H9 (cell line): ENCODE measurements around the gene IMMP2L. TPM values are rescaled to one million over a fixed set of nuclear protein-coding genes. Genes with fewer than 3 reads are reported as not detected.
"Not testable (repeated sequence)": the region's sequence is repeated elsewhere in the genome, so short reads cannot be mapped to it uniquely, and the experiment has no call there.

Source experiments
- DNase-seq: peaks from one replicate; pipeline ENCODE4 v3.0.0-alpha.2; 2017
- H2AFZ ChIP-seq: one replicate; pipeline ENCODE4 v1.6.1; 2013; ENCODE audit warnings: mild to moderate bottlenecking, low read length, control low read depth, moderate library complexity
- H2AK5ac ChIP-seq: 2 replicates; pipeline ENCODE4 v1.6.1; 2013; ENCODE audit warnings: low read length, control low read depth, mixed read lengths; ENCODE audit not compliant: insufficient read length
- H2BK120ac ChIP-seq: one replicate; pipeline ENCODE4 v1.6.1; 2013; ENCODE audit warnings: low read depth, mild to moderate bottlenecking, low read length, control low read depth, inconsistent platforms; ENCODE audit not compliant: poor library complexity, severe bottlenecking
- H2BK12ac ChIP-seq: 2 replicates; pipeline ENCODE4 v1.6.1; 2013; ENCODE audit warnings: low read length, control low read depth, mixed read lengths, low read depth; ENCODE audit not compliant: insufficient read length
- H2BK15ac ChIP-seq: 2 replicates; pipeline ENCODE4 v1.6.1; 2013; ENCODE audit warnings: low read depth, low read length, control low read depth
- H2BK20ac ChIP-seq: one replicate; pipeline ENCODE4 v1.6.1; 2013; ENCODE audit warnings: low read depth, mild to moderate bottlenecking, low read length, control low read depth, inconsistent platforms; ENCODE audit not compliant: poor library complexity, severe bottlenecking
- H2BK5ac ChIP-seq: 2 replicates; pipeline ENCODE4 v1.6.1; 2013; ENCODE audit warnings: low read length, control low read depth, mixed read lengths; ENCODE audit not compliant: insufficient read length
- H3K14ac ChIP-seq: 2 replicates; pipeline ENCODE4 v1.6.1; 2013; ENCODE audit warnings: low read length, control low read depth; ENCODE audit not compliant: insufficient read depth
- H3K18ac ChIP-seq: 2 replicates; pipeline ENCODE4 v1.6.1; 2013; ENCODE audit warnings: low read depth, mild to moderate bottlenecking, mixed read lengths, low read length, control low read depth; ENCODE audit not compliant: insufficient read length
- H3K23ac ChIP-seq: 2 replicates; pipeline ENCODE4 v1.6.1; 2013; ENCODE audit warnings: low read length, control low read depth, mixed read lengths, low read depth; ENCODE audit not compliant: insufficient read length
- H3K23me2 ChIP-seq: 2 replicates; pipeline ENCODE4 v1.6.1; 2013; ENCODE audit warnings: low read depth, mild to moderate bottlenecking, mixed read lengths, low read length, control low read depth; ENCODE audit not compliant: insufficient read length, poor library complexity, severe bottlenecking
- H3K27ac ChIP-seq: 2 replicates; pipeline ENCODE4 v1.5.1; 2013; ENCODE audit warnings: low read length, control low read depth, mixed read lengths, low read depth; ENCODE audit not compliant: insufficient read length
- H3K27me3 ChIP-seq: 2 replicates; pipeline ENCODE4 v1.6.1; 2013; ENCODE audit warnings: low read length, control low read depth, inconsistent platforms; ENCODE audit not compliant: insufficient read depth
- H3K4ac ChIP-seq: 2 replicates; pipeline ENCODE4 v1.6.1; 2013; ENCODE audit warnings: low read depth, mild to moderate bottlenecking, control low read depth, inconsistent platforms, low read length, moderate library complexity
- H3K4me1 ChIP-seq: 2 replicates; pipeline ENCODE4 v1.6.1; 2013; ENCODE audit warnings: low read length, control low read depth, inconsistent platforms; ENCODE audit not compliant: insufficient read depth
- H3K4me2 ChIP-seq: 2 replicates; pipeline ENCODE4 v1.6.1; 2013; ENCODE audit warnings: low read length, control low read depth, mixed read lengths; ENCODE audit not compliant: insufficient read length, insufficient read depth
- H3K56ac ChIP-seq: 2 replicates; pipeline ENCODE4 v1.6.1; 2013; ENCODE audit warnings: low read depth, mild to moderate bottlenecking, mixed read lengths, low read length, control low read depth; ENCODE audit not compliant: insufficient read length
- H3K79me1 ChIP-seq: 2 replicates; pipeline ENCODE4 v1.6.1; 2013; ENCODE audit warnings: low read depth, mild to moderate bottlenecking, moderate library complexity, low read length, control low read depth, inconsistent platforms; ENCODE audit not compliant: insufficient read depth, poor library complexity, severe bottlenecking
- H3K79me2 ChIP-seq: 2 replicates; pipeline ENCODE4 v1.6.1; 2013; ENCODE audit warnings: low read length, control low read depth, inconsistent platforms; ENCODE audit not compliant: insufficient read depth
- H3K9ac ChIP-seq: 2 replicates; pipeline ENCODE4 v1.6.1; 2013; ENCODE audit warnings: low read length, control low read depth, mixed read lengths; ENCODE audit not compliant: insufficient read length; ENCODE audit errors: extremely low read depth
- H3K9me3 ChIP-seq: one replicate; pipeline ENCODE4 v1.6.1; 2013; ENCODE audit warnings: low read depth, low read length, inconsistent platforms; ENCODE audit not compliant: control insufficient read depth
- H3T11ph ChIP-seq: one replicate; pipeline ENCODE4 v1.6.1; 2013; ENCODE audit warnings: mild to moderate bottlenecking, low read length, control low read depth, inconsistent platforms
- H4K20me1 ChIP-seq: one replicate; pipeline ENCODE4 v1.6.1; 2013; ENCODE audit not compliant: control insufficient read depth, insufficient read length, insufficient read depth
- H4K5ac ChIP-seq: 2 replicates; pipeline ENCODE4 v1.6.1; 2013; ENCODE audit warnings: low read depth, mild to moderate bottlenecking, mixed read lengths, low read length, control low read depth; ENCODE audit not compliant: insufficient read length
- H4K8ac ChIP-seq: replicated peaks from 2 replicates; pipeline ENCODE4 v1.6.1; 2013; ENCODE audit warnings: low read length, control low read depth, mixed read lengths, low read depth; ENCODE audit not compliant: insufficient read length
- H4K91ac ChIP-seq: 2 replicates; pipeline ENCODE4 v1.6.1; 2013; ENCODE audit warnings: low read depth, mild to moderate bottlenecking, moderate library complexity, mixed read lengths, low read length, control low read depth; ENCODE audit not compliant: insufficient read length
- H3K27ac Mint-ChIP-seq, 3 experiments: 2 replicates in 2 of 3; 3 replicates in 1 of 3; pipeline ENCODE4 v1.8.0; 2020 to 2021; ENCODE audit warnings: mixed read lengths in 3 of 3, mild to moderate bottlenecking in 1 of 3, moderate library complexity in 1 of 3
- H3K27me3 Mint-ChIP-seq: 2 replicates; pipeline ENCODE4 v1.8.0; 2021; ENCODE audit warnings: low read depth, mild to moderate bottlenecking, moderate library complexity, mixed read lengths
- H3K36me3 Mint-ChIP-seq, 3 experiments: 2 replicates in 2 of 3; 3 replicates in 1 of 3; pipeline ENCODE4 v1.8.0; 2020 to 2021; ENCODE audit warnings: low read depth in 3 of 3, mixed read lengths in 3 of 3; ENCODE audit not compliant: insufficient read depth in 1 of 3
- H3K4me1 Mint-ChIP-seq, 2 experiments: 2 replicates each; pipeline ENCODE4 v1.8.0; 2020; ENCODE audit warnings: mixed read lengths in 2 of 2
- H3K4me3 Mint-ChIP-seq, 2 experiments: 2 replicates in 1 of 2; 3 replicates in 1 of 2; pipeline ENCODE4 v1.8.0; 2020 to 2021; ENCODE audit warnings: mild to moderate bottlenecking in 2 of 2, mixed read lengths in 2 of 2, moderate library complexity in 1 of 2
- H3K9me3 Mint-ChIP-seq, 2 experiments: 2 replicates in 1 of 2; 3 replicates in 1 of 2; pipeline ENCODE4 v1.8.0; 2020; ENCODE audit warnings: mild to moderate bottlenecking in 2 of 2, mixed read lengths in 2 of 2, moderate library complexity in 1 of 2
- WGBS: extraction: QIAGEN DNeasy Blood & Tissue Kit; methylation state at CpG from one replicate; pipeline ENCODE4 v1.1.7; 2013; ENCODE audit warnings: missing lambda C conversion rate, low lambda C conversion rate, mixed read lengths; ENCODE audit not compliant: insufficient read length; ENCODE audit errors: extremely low coverage; 5-methylcytosine and 5-hydroxymethylcytosine counted together
- total RNA-seq: library from RNA; stranded (reverse); gene quantifications from 2 replicates; pipeline ENCODE4 v1.2.1, GENCODE V29; 2021
- TF ChIP-seq, protein P1 (sequence below): fragments of 200-600 bp; sonication (generic); conservative IDR thresholded peaks from 3 replicates; pipeline ENCODE4 v1.8.0; 2021; ENCODE audit warnings: antibody characterized with exemption, mild to moderate bottlenecking

Gene IMMP2L
- total RNA-seq, 1 experiment from 2014 or later, result 14.7 TPM

- Histone ChIP-seq H3K9ac (no peak overlapping the region), H3K56ac (no peak overlapping the region), H3K79me2 (no peaks in the 10 kb centered on the region), H3K9me3 (no peaks in the 10 kb centered on the region), H4K20me1 (no peaks in the 10 kb centered on the region), H3K4me1 (no peaks in the 10 kb centered on the region), H3K4ac (no peak overlapping the region), H2BK20ac (no peak overlapping the region), H2AK5ac (no peak overlapping the region), H2BK12ac (no peak overlapping the region), H3K27ac (no peak overlapping the region), H3K14ac (no peak overlapping the region), H2BK120ac (no peak overlapping the region), H3K79me1 (no peaks in the 10 kb centered on the region), H4K5ac (no peak overlapping the region), H3K4me2 (no peak overlapping the region), H4K91ac (no peak overlapping the region), H3K18ac (no peak overlapping the region), H2AFZ (no peak overlapping the region), H3K23ac (no peak overlapping the region), H3K27me3 (no peaks in the 10 kb centered on the region), H2BK15ac (no peak overlapping the region), H4K8ac (no peak overlapping the region), H3T11ph (no peak overlapping the region), H3K23me2 (no peaks in the 10 kb centered on the region), H2BK5ac (no peak overlapping the region)
- H3K9me3 Mint-ChIP-seq, result no peaks in the 10 kb centered on the region
- no peaks in the 10 kb centered on the region for H3K36me3 Mint-ChIP-seq
- no peaks in the 10 kb centered on the region for H3K27me3 Mint-ChIP-seq
- DNase-seq, result no peak
- H3K27ac Mint-ChIP-seq, result no peak overlapping the region
- TF ChIP-seq, protein P1, sequence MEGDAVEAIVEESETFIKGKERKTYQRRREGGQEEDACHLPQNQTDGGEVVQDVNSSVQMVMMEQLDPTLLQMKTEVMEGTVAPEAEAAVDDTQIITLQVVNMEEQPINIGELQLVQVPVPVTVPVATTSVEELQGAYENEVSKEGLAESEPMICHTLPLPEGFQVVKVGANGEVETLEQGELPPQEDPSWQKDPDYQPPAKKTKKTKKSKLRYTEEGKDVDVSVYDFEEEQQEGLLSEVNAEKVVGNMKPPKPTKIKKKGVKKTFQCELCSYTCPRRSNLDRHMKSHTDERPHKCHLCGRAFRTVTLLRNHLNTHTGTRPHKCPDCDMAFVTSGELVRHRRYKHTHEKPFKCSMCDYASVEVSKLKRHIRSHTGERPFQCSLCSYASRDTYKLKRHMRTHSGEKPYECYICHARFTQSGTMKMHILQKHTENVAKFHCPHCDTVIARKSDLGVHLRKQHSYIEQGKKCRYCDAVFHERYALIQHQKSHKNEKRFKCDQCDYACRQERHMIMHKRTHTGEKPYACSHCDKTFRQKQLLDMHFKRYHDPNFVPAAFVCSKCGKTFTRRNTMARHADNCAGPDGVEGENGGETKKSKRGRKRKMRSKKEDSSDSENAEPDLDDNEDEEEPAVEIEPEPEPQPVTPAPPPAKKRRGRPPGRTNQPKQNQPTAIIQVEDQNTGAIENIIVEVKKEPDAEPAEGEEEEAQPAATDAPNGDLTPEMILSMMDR, result no peak
- H3K4me3 Mint-ChIP-seq, result no peak overlapping the region
- peaks cover 3 to 5% of the 10 kb centered on the region in 2 experiments; a peak in 3 of 4 replicates for H3K4me1 Mint-ChIP-seq
Observed at GRCh38 chr7:111324228-111324627, 238.1 kb downstream of the IMMP2L start.

DNA sequence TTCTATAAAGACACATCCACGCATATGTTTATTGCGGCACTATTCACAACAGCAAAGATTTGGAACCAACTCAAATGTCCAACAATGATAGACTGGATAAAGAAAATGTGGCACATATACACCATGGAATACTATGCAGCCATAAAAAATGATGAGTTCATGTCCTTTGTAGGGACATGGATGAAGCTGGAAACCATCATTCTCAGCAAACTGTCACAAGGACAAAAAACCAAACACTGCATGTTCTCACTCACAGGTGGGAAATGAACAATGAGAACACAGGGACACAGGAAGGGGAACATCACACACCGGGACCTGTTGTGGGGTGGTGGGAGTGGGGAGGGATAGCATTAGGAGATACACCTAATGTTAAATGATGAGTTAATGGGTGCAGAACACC, 238.6 kb downstream of the IMMP2L start:
- not testable (repeated sequence) for H3K56ac ChIP-seq, H3K79me1 ChIP-seq, H3K27me3 ChIP-seq, H3K4me2 ChIP-seq, H4K5ac ChIP-seq, H4K91ac ChIP-seq, H3K27ac Mint-ChIP-seq, H3K14ac ChIP-seq, H3K79me2 ChIP-seq, H2BK120ac ChIP-seq, H4K20me1 ChIP-seq, H3K27ac ChIP-seq, H3T11ph ChIP-seq, H2BK20ac ChIP-seq, H3K9ac ChIP-seq, H3K23ac ChIP-seq, H3K18ac ChIP-seq, H4K8ac ChIP-seq, H2BK15ac ChIP-seq, H2BK5ac ChIP-seq, H3K4ac ChIP-seq, H3K36me3 Mint-ChIP-seq, H2AFZ ChIP-seq, H3K23me2 ChIP-seq, H3K4me1 Mint-ChIP-seq, H3K9me3 Mint-ChIP-seq, DNase-seq, H2AK5ac ChIP-seq, H2BK12ac ChIP-seq, H3K4me1 ChIP-seq, H3K9me3 ChIP-seq, H3K4me3 Mint-ChIP-seq, H3K27me3 Mint-ChIP-seq
- WGBS, result no CpG with 5 or more reads among the region's 3 CpGs
